ENCODE measurements around the gene DVL2.

DVL2 gene

DNA sequence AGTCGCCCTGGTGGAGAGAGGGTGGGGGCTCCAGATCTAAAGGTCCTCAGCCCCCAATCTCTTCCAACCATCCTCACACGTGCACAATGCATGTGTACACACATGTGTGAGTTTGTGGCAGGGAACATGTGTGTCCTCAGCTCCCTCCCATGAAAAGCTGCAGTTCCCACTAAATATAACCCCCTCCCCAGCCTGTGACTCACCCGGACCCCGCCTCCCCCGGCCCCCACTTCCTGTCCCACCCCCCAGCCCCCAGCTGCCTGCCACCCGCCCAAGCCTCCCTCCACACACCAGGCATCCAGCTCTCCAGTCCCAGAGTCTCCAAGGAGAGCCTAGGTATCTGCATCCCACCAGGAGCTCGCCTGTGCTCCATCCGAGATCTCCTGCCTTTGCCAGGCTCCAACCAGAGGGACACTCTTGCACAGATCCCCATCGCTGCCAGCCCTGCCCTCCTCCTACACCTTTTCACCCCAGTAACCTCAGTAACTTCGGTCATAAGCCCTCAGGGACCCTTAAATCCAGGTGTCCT lies 18.6 kb downstream of the DVL2 start (continued):
- TF ChIP-seq ZNF324 (tag by site-specific recombination; IDR thresholded peaks at IDR 0.05) (no peak), ZNF302 (tag by site-specific recombination; IDR thresholded peaks at IDR 0.05; ENCODE audit: low read depth) (no peak), IKZF3 (tag by site-specific recombination; IDR thresholded peaks at IDR 0.05) (peak; percentile 51), KLF16 (tag by site-specific recombination; IDR thresholded peaks at IDR 0.05) (no peak), ZBTB17 (tag by site-specific recombination; IDR thresholded peaks at IDR 0.05) (peak; percentile 40; the same call in 1 of the 2 replicates), ZNF18 (tag by site-specific recombination; IDR thresholded peaks at IDR 0.05) (peak; percentile 23; the same call in 1 of the 2 replicates), ZNF510 (tag by site-specific recombination; IDR thresholded peaks at IDR 0.05; ENCODE audit: insufficient replicate concordance) (no peak), SCRT2 (tag by site-specific recombination; IDR thresholded peaks at IDR 0.05) (no peak), GLI4 (tag by site-specific recombination; IDR thresholded peaks at IDR 0.05) (no peak), MEIS1 (CRISPR knock-in tag; IDR thresholded peaks at IDR 0.05; ENCODE audit: borderline replicate concordance) (no peak), SP2 (tag by site-specific recombination; IDR thresholded peaks at IDR 0.05) (peak; percentile 21; the same call in 1 of the 2 replicates), ZNF157 (tag by site-specific recombination; IDR thresholded peaks at IDR 0.05) (no peak)

DNA sequence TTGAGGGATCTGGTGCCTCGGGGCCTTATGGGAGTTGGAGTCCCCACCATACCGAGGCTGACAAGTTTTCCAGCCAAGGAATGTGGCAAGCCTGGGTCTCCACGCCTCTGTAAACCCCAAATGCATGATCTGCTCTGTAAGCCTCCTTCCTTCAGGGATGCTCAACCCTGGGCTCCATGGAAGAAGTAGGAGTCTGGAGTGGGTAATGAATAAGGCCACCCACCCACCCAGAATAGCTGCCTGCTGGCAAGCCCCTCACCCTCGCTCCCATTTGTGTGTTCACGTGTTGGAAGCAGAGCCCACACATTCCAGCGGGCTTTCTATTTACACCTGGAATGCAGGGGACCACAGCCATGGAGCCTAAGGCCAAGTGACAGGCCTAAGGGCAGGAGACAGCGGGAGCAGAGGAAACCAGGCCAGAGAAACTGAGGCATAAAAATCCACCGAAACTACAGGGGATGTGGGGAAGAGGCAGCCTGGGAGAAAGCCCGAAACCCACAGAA lies 19.1 kb downstream of the DVL2 start:
- Histone ChIP-seq H3K9me3 (ENCODE audit: control insufficient read depth, insufficient read depth, low read depth, low read length) (no peaks in the 10 kb centered on the region), H3K27ac (ENCODE audit: extremely low read depth, low read depth, low read length) (no peak overlapping the region), H3K4me1 (ENCODE audit: control insufficient read depth, insufficient read depth, low read length) (peaks cover 11% of the 10 kb centered on the region), H3K36me3 (ENCODE audit: control insufficient read depth in 2 of 2, insufficient read depth in 1 of 2, low read length in 2 of 2) (no peaks in the 10 kb centered on the region), H3K4me3 (ENCODE audit: low read depth, low read length) (no peak overlapping the region)
- POLR2A ChIA-PET, result interaction anchor here (0.8 to 2.7 kb wide), 8 partner anchors 8 to 642 kb away, joined by 3 to 10 read pairs (median 4); partner anchors contain the start of genes DVL2, GABARAP, NAA38 and PHF23
- CTCF ChIA-PET, result interaction anchor here (1.2 to 2.3 kb wide), 4 partner anchors 8 to 169 kb away, joined by 7 to 12 read pairs (median 9); no protein-coding TSS in a partner anchor
- TF ChIP-seq ZNF626 (tag by site-specific recombination; IDR thresholded peaks at IDR 0.05) (no peak), ZNF558 (tag by site-specific recombination; IDR thresholded peaks at IDR 0.05) (no peak), ZFP3 (tag by site-specific recombination; IDR thresholded peaks at IDR 0.05; ENCODE audit: low read depth) (no peak), ZFHX2 (tag by site-specific recombination; conservative IDR thresholded peaks at IDR 0.05) (peak; percentile 38), ZNF645 (tag by site-specific recombination; IDR thresholded peaks at IDR 0.05) (no peak), TCF7L2 (IDR thresholded peaks at IDR 0.05; ENCODE audit: borderline replicate concordance, low read depth, low read length) (no peak), OVOL3 (tag by site-specific recombination; IDR thresholded peaks at IDR 0.05) (no peak), SALL2 (tag by site-specific recombination; IDR thresholded peaks at IDR 0.05; ENCODE audit: borderline replicate concordance) (no peak), PATZ1 (tag by site-specific recombination; IDR thresholded peaks at IDR 0.05) (no peak), ZNF23 (tag by site-specific recombination; IDR thresholded peaks at IDR 0.05; ENCODE audit: borderline replicate concordance) (no peak), ZBTB20 (tag by site-specific recombination; IDR thresholded peaks at IDR 0.05) (peak; percentile 96), ZNF791 (tag by site-specific recombination; IDR thresholded peaks at IDR 0.05) (no peak), ZNF621 (tag by site-specific recombination; IDR thresholded peaks at IDR 0.05) (no peak), ZNF404 (tag by site-specific recombination; IDR thresholded peaks at IDR 0.05) (no peak), ZFP69B (tag by site-specific recombination; IDR thresholded peaks at IDR 0.05) (no peak)
- TF ChIP-seq, protein P1, sequence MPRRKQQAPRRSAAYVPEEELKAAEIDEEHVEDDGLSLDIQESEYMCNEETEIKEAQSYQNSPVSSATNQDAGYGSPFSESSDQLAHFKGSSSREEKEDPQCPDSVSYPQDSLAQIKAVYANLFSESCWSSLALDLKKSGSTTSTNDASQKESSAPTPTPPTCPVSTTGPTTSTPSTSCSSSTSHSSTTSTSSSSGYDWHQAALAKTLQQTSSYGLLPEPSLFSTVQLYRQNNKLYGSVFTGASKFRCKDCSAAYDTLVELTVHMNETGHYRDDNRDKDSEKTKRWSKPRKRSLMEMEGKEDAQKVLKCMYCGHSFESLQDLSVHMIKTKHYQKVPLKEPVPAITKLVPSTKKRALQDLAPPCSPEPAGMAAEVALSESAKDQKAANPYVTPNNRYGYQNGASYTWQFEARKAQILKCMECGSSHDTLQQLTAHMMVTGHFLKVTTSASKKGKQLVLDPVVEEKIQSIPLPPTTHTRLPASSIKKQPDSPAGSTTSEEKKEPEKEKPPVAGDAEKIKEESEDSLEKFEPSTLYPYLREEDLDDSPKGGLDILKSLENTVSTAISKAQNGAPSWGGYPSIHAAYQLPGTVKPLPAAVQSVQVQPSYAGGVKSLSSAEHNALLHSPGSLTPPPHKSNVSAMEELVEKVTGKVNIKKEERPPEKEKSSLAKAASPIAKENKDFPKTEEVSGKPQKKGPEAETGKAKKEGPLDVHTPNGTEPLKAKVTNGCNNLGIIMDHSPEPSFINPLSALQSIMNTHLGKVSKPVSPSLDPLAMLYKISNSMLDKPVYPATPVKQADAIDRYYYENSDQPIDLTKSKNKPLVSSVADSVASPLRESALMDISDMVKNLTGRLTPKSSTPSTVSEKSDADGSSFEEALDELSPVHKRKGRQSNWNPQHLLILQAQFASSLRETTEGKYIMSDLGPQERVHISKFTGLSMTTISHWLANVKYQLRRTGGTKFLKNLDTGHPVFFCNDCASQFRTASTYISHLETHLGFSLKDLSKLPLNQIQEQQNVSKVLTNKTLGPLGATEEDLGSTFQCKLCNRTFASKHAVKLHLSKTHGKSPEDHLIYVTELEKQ (tag by site-specific recombination; IDR thresholded peaks at IDR 0.05; ENCODE audit: borderline replicate concordance), result no peak
- TF ChIP-seq, protein P2, sequence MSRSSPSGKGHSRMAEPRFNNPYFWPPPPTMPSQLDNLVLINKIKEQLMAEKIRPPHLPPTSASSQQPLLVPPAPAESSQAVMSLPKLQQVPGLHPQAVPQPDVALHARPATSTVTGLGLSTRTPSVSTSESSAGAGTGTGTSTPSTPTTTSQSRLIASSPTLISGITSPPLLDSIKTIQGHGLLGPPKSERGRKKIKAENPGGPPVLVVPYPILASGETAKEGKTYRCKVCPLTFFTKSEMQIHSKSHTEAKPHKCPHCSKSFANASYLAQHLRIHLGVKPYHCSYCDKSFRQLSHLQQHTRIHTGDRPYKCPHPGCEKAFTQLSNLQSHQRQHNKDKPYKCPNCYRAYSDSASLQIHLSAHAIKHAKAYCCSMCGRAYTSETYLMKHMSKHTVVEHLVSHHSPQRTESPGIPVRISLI (tag by site-specific recombination; IDR thresholded peaks at IDR 0.05), result no peak

All from HEK293 (cell line).